ENCODE data around the gene MMS19.

GRCh38 chr10:97515271-97515978 is 17.2 kb upstream of the MMS19 start:
- TF ChIP-seq POLR2A (IDR thresholded peaks at IDR 0.05) (no peak), CTCF (IDR thresholded peaks at IDR 0.05) (no peak)

Measured in adrenal gland (tissue), 5 donors.